Ovary (tissue), 3 donors: Measurements from ENCODE around the gene KLHL6.

Source experiments
- EP300 ChIP-seq: sonication (generic); formaldehyde crosslinking; IDR thresholded peaks from one replicate; pipeline ENCODE4 v1.6.1; 2017; ENCODE audit warnings: antibody characterized with exemption
- POLR2A ChIP-seq: fragments of 450-650 bp; IDR thresholded peaks from one replicate; pipeline ENCODE4 v1.6.1; 2017; ENCODE audit warnings: antibody characterized with exemption, mild to moderate bottlenecking, moderate library complexity
- TF ChIP-seq, protein P1 (sequence below), 3 donors: fragments of 450-650 bp in 2 of 3; fragments of 200-600 bp in 1 of 3; IDR thresholded peaks; one replicate each; pipeline versions ENCODE4 v1.5.1 to v1.8.0; 2016 to 2022; ENCODE audit warnings: antibody characterized with exemption in 3 of 3, mild to moderate bottlenecking in 1 of 3
- donor health status: DM: no; HTN: no; CAD: no.

DNA sequence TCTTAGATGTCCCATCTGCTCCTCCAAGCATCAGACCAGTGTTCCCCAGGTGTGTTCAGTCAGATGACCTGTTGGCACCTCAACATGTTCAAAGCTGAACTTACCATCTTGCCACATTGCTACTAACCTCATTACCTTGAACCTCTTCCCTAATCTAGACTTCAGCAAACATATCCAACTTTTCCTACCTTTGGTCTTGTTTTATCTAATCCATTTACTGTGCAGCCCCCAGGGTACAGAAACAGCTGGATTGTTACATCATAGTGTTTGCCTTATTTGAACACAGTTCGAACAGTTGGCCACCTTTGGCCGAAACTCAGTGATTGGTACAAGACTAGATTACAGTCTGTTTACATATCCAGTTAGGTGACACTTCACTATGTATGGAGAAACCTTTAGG, 91.0 kb downstream of the KLHL6 start:
- TF ChIP-seq, protein P1, sequence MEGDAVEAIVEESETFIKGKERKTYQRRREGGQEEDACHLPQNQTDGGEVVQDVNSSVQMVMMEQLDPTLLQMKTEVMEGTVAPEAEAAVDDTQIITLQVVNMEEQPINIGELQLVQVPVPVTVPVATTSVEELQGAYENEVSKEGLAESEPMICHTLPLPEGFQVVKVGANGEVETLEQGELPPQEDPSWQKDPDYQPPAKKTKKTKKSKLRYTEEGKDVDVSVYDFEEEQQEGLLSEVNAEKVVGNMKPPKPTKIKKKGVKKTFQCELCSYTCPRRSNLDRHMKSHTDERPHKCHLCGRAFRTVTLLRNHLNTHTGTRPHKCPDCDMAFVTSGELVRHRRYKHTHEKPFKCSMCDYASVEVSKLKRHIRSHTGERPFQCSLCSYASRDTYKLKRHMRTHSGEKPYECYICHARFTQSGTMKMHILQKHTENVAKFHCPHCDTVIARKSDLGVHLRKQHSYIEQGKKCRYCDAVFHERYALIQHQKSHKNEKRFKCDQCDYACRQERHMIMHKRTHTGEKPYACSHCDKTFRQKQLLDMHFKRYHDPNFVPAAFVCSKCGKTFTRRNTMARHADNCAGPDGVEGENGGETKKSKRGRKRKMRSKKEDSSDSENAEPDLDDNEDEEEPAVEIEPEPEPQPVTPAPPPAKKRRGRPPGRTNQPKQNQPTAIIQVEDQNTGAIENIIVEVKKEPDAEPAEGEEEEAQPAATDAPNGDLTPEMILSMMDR (IDR thresholded peaks at IDR 0.05) = no peak
- no peak for TF ChIP-seq EP300
- TF ChIP-seq POLR2A = no peak
